Kidney epithelial cell (primary cell): ENCODE measurements around the gene RTN4R. TPM values are rescaled to one million over a fixed set of nuclear protein-coding genes. Genes with fewer than 3 reads are reported as not detected.

Source experiments
- DNase-seq: peaks from one replicate; pipeline ENCODE4 v3.0.0-alpha.2; 2010; ENCODE audit warnings: low read depth
- H3K27me3 ChIP-seq: 2 replicates; pipeline ENCODE4 v1.6.0; 2011; ENCODE audit warnings: low read length; ENCODE audit not compliant: control insufficient read depth, insufficient read depth
- H3K36me3 ChIP-seq: 2 replicates; pipeline ENCODE4 v1.5.1; 2011; ENCODE audit warnings: low read length; ENCODE audit not compliant: control insufficient read depth, insufficient read depth
- H3K4me3 ChIP-seq: 2 replicates; pipeline ENCODE4 v1.5.1; 2011; ENCODE audit warnings: low read depth, mild to moderate bottlenecking, control low read depth, low read length
- CTCF ChIP-seq: IDR thresholded peaks from 2 replicates; pipeline ENCODE4 v1.5.1; 2011; ENCODE audit warnings: mild to moderate bottlenecking, moderate library complexity, low read length, control low read depth, inconsistent platforms; ENCODE audit not compliant: insufficient read depth, poor library complexity, severe bottlenecking
- total RNA-seq: library from RNA; depleted of rRNA; stranded (reverse); fragments of >200 nt; gene quantifications from 2 replicates; pipeline ENCODE4 v1.2.3, GENCODE V29; 2015

RTN4R gene
- total RNA-seq, 1 donor from 2014 or later, result 18.2 TPM

GRCh38 chr22:20298803-20299745 lies 31.0 kb upstream of the RTN4R start:
- no peak for DNase-seq
- H3K4me3 ChIP-seq, result peak overlapping the region; percentile 36

GRCh38 chr22:20298110-20298802 lies 30.1 kb upstream of the RTN4R start:
- no peak overlapping the region for H3K4me3 ChIP-seq
- DNase-seq, result no peak
- TF ChIP-seq CTCF, result no peak

More at GRCh38 chr22:20298803-20299745, 31.0 kb upstream of the RTN4R start:
- peaks cover 54% of the 10 kb centered on the region for H3K27me3 ChIP-seq
- H3K36me3 ChIP-seq, result no peaks in the 10 kb centered on the region
- no peak for TF ChIP-seq CTCF

GRCh38 chr22:20297414-20298109 lies 29.4 kb upstream of the RTN4R start:
- Histone ChIP-seq H3K27me3 (peaks cover 56% of the 10 kb centered on the region), H3K36me3 (no peaks in the 10 kb centered on the region), H3K4me3 (no peak overlapping the region)
- DNase-seq, result no peak
- no peak for TF ChIP-seq CTCF

More at GRCh38 chr22:20298110-20298802, 30.1 kb upstream of the RTN4R start:
- Histone ChIP-seq H3K36me3 (no peaks in the 10 kb centered on the region), H3K27me3 (peaks cover 54% of the 10 kb centered on the region)

- no peak for DNase-seq
- no peak overlapping the region for H3K4me3 ChIP-seq
- peaks cover 54% of the 10 kb centered on the region for H3K27me3 ChIP-seq
- H3K36me3 ChIP-seq, result no peaks in the 10 kb centered on the region
- TF ChIP-seq CTCF, result no peak
These were observed 28.5 kb upstream of the RTN4R start for GRCh38 chr22:20296598-20296997.

- Histone ChIP-seq H3K4me3 (no peak overlapping the region), H3K36me3 (no peaks in the 10 kb centered on the region), H3K27me3 (peaks cover 54% of the 10 kb centered on the region)
- DNase-seq, result no peak
- TF ChIP-seq CTCF, result no peak
These were observed 27.3 kb upstream of the RTN4R start for GRCh38 chr22:20295262-20296064.
